Activated CD4-positive, CD25-positive, alpha-beta regulatory T cell treated with anti-CD3 and anti-CD28 coated beads, Interleukin-2, amount 50 U/mL, for 72 hours (primary cell): ENCODE measurements around the gene TRAPPC12.
A peak's percentile ranks its signal among the peaks of the same experiment; 100 is the strongest.

Experiments used
- DNase-seq: peaks from one replicate; pipeline ENCODE4 v3.0.0; 2021

TRAPPC12 gene

DNA sequence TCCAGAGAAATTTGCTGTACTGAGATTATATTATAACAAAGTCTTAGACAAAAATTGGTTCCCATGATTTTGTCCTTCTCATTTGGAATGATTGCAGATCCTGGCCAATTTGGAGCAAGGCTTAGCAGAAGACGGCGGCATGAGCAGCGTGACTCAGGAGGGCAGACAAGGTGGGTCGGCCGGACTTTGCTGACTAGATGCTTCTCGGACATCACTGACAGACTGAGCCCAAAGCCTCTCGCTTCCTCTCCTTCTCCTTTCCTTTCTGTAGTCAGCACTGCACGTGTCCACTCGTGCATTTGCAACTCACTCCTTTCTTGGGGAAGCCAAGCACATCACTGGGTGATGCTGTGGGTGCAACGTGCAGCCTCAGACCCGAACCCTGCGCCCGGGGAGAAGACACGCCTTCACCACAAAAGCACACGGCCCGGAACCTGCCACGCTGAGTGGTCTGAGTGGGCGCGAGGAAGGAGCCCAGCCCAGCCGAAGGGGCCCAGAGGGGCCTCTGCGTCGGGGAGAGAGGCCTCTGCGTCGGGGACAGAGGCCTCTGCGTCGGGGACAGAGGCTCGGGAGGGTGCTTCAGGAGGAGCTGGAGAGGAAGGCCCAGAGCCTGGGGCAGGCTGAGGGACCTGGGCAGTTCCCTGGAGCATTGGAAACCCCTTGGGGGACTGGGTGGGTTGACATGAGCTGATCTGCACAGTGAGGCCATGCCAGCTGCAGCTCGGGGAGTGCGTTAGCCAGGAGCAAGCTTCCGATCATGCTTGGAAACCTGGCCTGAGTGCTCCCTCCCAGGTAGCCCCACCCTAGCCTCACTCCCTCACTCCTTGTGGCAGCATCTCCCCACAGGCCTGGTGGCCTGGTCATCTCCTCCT, 78.3 kb downstream of the TRAPPC12 start:
- DNase-seq, result no peak

DNA sequence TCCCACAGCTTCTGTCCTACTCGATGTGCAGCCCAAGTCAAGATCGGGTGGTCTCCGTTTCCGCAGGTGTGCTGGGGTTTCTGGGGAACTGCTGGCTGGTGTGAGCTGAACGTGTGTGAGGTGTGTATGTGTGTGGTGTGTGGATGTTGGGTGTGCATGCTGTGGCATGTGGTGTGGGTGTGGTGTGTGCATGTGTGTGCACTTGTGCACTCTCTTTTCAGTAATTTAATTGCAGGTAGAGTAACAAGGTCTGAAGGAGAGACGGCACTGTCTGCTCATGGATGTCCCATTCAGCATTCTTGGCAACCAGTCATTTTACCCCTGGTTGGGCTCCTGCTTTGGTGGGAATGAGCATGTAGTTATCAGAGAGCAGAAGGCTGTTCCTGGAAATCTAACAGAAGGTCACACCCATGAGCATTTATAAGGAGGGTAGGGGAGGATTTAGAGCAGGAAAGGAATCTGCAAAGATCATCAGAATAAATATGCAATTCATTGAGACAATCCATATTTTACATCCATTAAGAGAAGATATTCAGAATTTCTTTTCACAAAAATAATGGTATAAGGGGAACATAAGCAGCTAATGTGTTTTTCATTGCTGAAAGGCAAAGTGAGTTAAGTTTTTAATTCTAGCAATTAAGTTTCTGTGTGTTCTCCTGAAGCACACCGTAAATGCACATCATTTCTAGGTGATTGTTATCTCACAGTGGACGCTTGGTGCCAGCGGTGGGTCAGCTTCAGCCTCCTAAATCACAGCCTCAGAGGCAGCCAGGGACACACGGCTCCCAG, 79.1 kb downstream of the TRAPPC12 start:
- no peak for DNase-seq

DNA sequence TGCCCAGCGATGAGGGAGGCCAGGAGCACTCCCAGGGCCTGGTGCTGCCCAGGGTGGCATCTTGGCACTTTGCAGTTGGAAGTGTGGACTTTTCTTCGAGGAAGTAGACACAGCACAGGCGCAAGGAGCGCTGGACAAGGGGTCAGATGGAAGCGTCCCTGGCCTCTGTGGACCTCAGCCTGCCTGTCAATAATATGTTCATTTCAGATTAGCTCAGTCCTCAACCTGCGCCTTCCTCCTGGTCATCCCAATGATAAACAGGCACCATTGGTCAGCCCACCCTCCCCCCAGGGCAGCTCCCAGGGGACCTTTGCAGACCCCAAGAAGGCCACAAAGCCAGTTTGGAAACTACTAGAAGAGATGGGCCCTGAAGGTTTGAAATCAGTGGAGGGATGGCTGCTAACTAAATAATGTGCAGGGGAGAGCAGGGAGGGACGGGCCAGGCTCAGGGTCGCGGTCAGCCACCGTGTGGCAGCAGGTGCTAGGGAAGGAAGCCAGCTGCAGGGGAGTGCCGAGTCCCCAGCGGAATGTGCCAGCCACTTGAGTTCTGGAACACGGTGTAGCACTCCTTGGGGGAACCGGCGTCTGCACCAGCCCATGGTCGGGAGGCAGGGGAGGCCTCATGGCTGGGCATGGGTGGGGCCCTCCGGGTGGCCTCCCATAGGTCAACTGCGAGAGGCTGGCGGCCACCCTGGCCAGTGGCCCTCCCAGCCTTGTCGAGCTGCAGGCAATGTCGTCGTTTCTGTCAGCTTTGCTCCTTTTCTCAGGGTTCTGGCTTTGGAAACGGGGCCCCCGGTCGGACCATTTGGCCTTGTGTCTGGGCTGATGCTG, 79.9 kb downstream of the TRAPPC12 start:
- DNase-seq, result no peak

DNA sequence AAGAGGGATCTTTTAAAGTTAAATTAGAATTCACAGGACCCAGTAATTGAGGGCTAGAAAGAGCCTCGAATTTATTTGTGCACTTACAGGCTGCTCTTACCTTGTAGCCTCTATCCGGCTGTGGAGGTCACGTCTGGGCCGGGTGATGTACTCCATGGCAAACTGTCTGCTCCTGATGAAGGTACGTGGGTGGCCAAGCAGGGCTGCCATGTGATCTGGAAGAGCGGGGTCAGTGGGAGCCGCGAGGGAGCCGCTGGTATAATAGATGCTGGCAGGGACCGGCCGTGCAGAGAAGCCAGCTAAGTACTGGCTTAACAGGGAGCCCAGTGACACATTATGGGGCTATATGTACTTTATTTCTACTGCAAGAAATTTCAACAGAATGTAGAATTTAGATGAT, 80.7 kb downstream of the TRAPPC12 start:
- no peak for DNase-seq

DNA sequence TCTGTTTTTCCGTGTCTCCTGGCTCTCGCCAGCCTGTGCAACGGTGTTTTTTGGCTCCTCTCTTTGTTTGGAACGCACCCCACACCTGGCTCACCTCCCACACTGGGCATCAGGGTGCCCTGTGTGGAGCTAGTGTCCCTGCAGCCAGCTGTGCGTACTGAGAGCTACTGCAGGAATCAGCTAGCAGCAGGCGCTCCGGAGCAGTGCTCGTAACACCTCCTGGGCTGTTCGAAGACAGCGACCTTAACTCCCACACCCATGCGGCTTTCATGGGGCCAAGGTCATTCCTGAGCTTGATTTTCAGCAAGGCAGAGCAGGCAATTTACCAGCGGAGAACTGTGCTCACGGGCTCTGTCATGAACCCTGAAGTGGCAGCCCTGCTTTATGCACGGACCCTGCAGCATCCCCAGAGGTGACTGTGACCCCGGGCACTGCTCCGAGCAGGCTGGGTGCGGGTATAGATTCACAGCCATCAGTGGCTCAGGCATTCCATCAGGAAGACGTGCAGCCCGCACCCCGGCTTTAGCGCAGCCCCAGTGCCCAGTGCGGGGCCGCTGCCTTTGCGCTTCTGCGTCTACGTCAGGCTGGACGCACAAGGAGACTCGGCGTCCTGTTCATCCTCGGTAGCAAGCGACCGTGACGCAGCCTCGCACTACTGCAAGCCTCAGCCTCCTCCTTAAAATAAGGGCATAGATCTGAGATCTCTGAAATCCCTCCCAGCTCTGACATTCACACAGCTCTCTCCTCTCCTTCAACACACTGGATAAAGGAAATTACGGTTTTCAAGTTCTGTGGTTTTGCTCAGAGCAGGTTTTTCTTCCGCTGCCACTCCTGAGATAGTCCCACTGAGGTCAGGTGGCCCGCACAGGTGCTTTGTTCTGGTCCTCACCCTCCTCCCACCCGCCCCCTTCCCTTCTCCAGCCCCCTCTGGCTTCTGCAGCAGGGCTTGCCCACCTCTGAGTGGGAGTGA, 81.6 kb downstream of the TRAPPC12 start:
- DNase-seq, result no peak

DNA sequence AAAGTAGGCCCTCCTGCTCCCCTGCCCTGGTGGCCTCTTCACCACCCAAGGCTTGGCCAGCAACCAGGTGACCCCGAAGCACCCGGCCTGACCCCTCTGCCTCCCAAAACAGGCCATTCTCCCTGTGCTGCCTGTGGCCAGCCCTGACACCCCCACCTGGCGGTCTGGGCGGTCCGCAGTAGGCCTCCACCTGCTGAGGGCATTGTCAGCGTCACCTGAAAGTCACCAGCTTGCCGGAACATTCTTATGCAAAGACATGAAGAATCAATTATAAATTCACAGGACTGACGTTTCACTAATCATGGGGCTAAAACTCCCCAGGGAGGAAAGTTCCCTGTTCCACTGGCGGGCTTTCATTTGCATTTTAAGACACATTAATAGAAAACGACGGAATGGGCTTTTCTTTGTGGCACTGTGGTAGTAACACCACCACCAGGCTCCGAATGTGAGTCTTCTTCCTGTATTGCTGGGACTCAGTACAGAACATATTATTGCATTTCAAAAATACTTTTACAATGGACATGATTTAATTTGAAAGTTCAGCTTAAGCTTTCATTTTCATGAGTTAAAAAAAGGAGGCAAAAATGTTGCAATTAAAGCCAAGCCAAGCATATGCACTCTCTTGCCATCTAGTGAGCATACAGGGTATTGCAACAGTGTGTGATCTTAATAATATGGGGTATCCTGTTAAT, 82.5 kb downstream of the TRAPPC12 start:
- DNase-seq, result no peak

DNA sequence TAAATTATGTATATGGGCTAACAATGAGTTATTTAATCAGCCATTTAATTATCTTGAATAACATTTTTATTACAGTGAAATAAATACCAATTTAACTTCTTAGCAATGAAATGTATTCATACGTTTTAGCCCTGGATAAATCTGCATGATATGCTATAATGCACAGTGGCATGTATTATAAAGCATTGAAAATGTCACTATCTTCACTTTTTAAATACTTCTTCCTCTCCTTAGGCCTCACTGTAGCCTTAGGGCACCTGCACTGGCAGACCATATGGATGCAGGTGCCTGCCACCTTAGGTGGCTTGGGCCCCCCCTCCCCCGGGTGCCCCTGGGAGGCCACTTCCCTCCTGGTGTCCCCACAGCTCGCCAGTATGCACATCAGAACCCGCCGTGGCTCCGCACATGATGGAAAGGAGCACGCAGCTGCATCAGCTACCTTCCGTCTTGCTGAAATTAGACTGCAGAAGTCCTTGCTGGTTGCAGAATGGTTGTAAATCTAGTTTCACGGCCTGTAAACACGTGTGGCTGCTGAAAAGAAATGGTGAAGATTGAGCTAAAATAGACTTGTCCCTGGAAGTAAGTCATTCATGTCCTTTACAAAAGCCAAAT, 83.1 kb downstream of the TRAPPC12 start:
- no peak for DNase-seq

DNA sequence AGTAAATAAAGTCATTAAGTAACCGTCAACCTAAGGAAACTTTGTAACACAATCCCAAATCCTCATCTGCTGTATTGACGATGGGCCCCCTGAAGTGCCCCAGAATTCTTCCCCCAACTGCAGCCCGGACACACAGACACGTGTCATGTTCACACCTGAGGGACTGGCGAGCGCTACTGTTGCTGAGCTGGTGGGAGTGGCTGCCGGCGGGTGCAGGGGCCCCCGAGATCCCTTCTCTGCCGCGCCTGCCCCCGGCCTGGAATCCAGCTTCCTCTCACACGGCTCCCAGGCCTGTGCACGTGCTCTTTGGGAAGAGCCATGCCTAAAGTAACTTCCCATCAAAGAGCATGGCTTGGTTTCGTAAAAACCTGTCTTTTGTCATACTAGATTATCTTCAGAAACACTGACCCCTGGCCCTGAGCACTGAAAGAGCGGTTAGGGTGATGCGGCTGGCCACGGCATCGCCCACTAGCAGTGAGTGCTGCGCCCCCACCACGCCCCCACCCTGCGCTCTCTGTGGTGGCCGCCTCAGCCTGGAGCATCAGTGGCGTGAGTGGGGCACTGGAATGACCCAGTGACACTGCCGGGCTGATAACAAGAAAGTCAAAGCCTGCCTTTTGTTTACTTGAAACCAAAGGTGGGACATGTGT, 83.8 kb downstream of the TRAPPC12 start:
- DNase-seq, result peak; percentile 21

DNA sequence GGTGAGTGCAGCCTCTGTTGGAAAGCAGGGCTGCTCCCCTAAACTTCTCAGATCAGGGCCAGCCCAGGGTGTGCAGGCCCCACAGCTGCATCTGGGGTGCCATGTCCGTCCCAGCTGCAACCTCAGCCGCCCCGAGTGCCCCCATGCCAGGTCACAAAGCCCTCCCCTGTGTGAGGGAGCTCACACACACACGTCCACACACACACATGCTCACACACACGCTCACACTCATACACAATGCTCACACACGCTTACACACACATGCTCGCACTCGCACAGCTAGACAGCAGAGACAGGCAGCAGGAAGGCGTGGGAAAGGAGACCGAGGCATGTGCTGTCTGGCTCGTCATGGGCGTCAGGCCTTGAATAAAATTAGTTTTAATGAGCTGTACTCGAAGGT, 84.5 kb downstream of the TRAPPC12 start:
- DNase-seq, result no peak

DNA sequence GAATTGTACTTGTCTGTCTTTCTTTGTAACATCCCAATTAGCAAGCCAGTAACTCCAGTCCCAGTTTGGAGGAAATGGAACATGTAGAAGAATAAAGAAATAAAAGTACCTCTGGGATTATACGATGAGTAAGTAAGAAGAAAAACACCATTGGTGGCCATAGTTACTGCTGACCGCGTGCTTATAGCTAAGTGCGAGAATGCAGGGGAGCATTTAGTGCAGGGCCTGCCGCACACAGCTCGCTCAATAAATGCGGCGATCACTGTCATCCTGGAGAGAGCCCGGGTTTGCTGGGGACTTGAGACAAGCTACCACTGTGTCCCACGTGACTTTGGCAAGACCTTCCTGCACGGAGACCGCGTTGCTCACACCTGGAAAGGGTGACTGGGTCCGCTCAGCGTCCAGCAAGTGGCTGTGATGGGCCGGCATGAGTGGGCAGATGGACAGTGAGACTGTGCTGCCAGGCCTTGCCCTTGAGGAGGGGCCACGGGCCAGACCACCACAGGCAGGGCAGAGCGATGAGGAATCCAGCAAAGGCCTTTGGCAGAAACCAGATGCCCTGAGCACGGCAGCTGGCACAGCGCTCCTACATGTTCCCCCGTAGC, 85.0 kb downstream of the TRAPPC12 start:
- no peak for DNase-seq

DNA sequence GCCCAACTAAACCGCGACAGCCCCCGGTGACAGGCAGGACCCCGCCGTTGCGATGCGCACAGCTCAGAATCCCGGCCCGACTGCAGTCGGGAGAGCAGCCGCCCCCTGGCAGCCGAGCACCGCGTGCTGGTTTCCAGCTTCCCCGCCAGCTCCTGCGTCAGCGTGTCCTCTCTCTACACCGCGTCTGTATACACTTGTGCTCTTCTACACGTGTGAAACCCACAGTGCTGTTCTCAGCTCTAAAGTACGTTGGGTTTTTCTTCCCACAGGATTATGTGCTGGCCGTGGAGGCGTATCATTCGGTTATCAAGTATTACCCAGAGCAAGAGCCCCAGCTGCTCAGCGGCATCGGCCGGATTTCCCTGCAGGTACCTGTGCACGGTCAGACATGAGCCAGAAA, 85.8 kb downstream of the TRAPPC12 start:
- no peak for DNase-seq

DNA sequence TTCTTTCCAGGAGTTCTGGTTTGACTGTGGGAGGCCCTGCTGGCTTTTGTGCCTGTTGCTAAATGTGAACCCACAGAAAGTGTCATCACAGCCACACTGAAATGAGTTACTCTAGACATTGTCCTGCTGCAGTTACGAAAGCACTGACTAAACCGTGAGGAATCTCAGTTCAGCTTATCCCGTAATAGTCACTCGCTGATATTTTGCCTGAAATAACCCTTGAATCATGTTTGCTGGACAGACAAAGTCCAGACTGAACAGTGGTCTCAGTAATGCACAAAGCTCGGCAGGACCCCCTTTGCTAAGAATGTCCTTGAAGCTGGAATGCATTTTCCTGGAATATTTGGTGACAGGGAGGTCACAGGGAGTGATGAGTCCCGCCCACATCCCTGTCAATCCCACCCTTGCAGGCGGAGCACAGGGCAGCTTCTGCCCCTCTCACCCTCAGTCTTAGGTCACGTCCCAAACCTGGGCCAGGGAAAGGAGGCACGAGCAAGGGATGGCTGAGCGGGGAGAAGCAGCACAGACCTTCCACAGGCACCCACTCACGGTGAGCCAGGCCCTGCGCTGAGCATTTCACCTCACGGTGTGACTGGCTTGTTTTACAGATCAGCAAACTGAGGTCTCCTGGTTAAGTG, 86.5 kb downstream of the TRAPPC12 start:
- no peak for DNase-seq

DNA sequence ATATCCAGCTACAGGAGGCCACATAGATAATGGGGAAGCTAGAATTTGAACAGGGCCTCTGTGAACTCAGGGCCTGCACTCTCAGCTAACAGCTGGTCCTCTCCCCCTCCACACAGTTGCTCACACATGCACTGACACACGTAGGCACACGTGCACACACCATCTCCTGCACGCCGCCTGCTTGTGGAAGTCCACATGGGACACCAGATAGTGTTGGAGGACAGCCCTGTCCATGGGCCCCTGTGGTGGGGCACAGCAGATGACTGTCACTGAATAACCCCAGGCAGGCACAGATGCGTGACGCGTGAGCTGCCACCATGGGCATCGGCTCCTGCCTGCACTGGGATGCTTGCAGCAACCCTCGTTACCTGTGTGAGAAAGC, 87.0 kb downstream of the TRAPPC12 start:
- DNase-seq, result no peak

DNA sequence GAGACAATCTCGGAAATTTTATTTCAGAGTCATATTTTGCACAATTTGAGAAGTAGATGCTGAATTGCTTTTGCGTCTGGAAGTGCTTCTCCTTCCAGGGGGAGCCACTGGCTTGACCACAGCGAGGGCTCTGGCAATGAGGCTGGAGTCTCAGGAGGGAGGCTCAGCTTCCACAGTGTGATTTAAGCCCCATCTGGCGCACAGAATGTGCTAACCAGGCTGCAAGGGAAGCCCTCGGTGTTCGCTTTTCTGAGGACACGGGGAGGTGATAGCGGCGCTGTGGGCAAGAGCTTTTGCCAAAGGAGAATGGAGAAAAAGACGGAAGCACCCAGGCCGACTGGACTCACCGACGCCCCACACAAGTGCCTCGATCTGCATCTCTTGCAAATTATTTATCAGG, 87.5 kb downstream of the TRAPPC12 start:
- DNase-seq, result no peak

DNA sequence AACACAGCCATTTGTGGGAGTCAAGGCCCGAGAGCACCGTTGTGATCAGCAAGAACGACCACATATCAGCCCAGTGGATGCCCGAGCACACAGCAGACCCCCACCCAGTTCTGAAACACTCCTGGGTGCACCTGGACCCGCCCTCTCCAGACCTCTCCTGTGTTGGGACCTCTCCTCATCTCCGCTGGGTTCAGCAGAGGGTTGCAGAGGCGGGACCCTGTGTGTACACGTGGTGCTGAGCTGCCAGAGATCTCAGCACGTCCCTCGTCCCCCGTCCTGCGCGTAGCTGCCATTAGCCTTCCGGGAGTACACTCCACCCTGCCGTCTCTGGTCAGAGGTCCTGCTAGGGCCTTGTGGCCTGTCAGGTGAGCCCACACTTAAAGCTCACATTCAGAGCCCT, 88.2 kb downstream of the TRAPPC12 start:
- DNase-seq, result no peak

DNA sequence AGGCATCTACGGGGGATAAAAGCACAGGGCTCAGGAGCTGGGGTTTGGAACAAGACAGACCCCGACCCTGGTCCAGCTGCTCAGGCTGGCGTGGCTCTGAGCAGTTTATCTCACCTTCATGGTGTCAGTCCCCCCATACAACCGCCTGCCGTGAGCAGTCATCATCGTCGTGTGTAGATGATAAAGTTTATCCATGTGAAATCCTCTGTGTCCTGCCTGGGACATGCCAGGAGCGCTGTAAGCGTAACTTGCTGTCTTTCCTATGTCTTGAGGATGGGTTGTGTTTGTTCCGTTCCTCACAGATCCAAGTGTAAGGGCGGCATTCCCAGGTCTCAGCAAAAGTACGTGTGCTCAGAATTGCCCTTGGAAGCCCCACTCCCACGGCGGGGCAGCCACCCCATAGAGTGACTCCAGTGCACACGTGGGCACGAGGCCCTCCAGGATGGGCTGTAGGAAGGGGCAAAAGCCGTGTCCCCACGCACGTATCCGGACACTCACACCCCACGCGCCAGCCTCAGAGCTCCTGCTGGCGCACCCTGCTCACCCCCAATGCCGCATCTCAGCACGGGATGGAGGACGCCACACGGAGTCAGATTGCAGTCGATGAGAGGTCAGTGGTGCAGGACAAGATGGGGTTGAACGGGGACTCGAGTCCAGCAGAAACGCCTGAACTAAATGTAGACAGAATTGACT, 88.9 kb downstream of the TRAPPC12 start:
- no peak for DNase-seq

DNA sequence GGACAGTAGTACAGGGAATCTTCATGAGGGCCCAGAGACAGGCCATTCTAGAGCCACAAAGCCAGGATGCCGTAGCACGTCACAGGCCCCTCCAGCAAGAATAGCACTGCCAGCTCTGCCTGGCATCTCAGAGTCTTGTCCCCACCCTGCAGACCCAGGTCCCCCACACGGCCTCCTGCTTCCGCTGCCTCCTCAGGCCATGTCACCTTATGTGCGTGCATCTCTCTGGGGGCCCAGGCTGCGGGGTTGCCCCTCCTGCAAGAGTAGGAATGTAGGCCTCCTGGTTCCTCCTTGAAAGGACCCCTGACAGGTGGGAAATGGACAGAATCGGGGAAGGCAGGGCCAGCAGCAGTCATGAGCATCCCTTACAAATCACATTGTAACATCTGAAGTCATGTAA, 90.0 kb downstream of the TRAPPC12 start:
- no peak for DNase-seq

DNA sequence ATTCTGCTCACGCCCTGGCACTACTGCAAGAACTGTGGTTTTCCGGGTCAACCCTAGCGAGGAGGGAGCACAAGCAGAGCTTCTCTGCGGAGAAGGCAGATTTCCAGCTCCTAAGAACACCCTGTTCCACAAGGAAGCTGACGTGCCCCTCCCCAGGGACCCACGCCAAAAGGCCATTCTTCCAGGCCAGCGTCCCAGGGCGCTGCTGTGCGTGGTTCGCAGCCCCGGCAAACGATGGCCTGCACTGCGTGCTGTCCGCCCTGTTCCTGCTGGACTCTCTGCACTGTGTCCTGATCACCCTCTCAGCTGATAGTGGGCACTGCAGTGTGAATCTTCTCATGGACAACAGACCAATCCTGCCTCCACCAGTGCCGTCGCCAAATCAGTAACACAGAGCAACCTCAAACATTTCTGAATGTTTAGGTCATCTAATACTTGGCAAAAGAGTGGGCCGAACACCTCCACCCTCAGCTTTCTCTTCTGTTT, 90.7 kb downstream of the TRAPPC12 start:
- DNase-seq, result no peak
